GM23248 (cell line): Measurements from ENCODE around the gene UBTD1.

Source experiments
- EZH2 ChIP-seq: fragments of 200-600 bp; sonication (generic); IDR thresholded peaks from 2 replicates; pipeline ENCODE4 v1.6.1; 2018; ENCODE audit warnings: antibody characterized with exemption, mild to moderate bottlenecking; ENCODE audit not compliant: insufficient read depth, poor library complexity, severe bottlenecking
- EZH2phosphoT487 ChIP-seq: fragments of 200-600 bp; sonication (generic); IDR thresholded peaks from 2 replicates; pipeline ENCODE4 v1.6.1; 2018; ENCODE audit warnings: antibody characterized with exemption, moderate library complexity, mild to moderate bottlenecking, low read depth; ENCODE audit not compliant: insufficient read depth

DNA sequence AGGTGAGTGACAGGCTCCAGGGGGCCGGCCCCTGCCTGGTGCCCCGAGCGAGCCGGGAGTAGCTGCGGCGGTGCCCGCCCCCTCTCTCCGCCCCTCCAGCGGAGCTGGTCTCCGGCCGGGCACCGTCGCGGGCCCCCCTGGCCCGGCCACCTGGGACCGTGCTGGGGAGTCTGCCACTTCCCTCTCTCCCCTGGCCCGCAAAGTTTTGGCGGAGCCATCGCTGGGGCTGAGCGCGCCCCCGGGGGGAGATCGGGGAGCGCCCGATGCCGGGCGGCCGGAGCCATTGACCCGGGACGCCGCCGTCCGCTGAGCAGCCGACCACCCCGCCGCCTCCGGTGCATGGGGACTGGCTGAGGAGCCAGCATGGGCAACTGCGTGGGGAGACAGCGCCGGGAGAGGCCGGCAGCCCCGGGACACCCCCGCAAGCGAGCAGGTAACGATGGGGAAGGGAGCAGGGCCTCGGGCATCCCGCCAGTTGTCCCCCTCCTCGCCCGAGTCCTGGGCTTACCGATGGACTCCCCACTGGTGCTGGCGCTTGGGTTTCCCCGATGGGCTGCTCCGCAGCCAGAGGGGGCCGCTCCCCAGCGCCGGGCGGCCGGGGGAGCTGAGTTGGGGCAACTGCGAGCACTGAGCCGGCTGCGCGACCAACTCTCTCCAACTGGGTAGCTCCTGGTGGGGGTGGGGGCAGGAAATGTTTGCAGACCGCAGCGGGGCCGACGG, at the start of gene UBTD1:
- TF ChIP-seq EZH2phosphoT487 (no peak), EZH2 (no peak)
